ENCODE results near the gene RECQL. TPM values are rescaled to one million over a fixed set of nuclear protein-coding genes. Genes with fewer than 3 reads are reported as not detected.
"Not testable (repeated sequence)": the region's sequence is repeated elsewhere in the genome, so short reads cannot be mapped to it uniquely, and the experiment has no call there.

Gene RECQL
- total and polyA plus RNA-seq, 12 donors = 11.2 to 40.5 (median 22.8) TPM

GRCh38 chr12:21428241-21428640 is 73.2 kb downstream of the RECQL start:
- no peaks in the 10 kb centered on the region for H3K9me3 ChIP-seq
- DNase-seq = no peak
- ATAC-seq = no peak
- no peaks in the 10 kb centered on the region for H3K4me1 ChIP-seq
- no peak overlapping the region for H3K27ac ChIP-seq
- no peak for TF ChIP-seq CTCF (IDR thresholded peaks at IDR 0.05)
- H3K4me3 ChIP-seq = no peak overlapping the region
- intact Hi-C loops (cut with DNase I) = no loop called here
- H3K36me3 ChIP-seq = no peaks in the 10 kb centered on the region
- peaks cover 0 to 14% (median 10%) of the 10 kb centered on the region in 7 donors for H3K27me3 ChIP-seq
- 77 to 82% methylated on average over 4 of the region's 4 CpGs for WGBS, 2 donors

- DNase-seq; H3K4me3 ChIP-seq; intact Hi-C loops (cut with DNase I); H3K4me1 ChIP-seq; H3K27me3 ChIP-seq; H3K36me3 ChIP-seq; H3K9me3 ChIP-seq; H3K27ac ChIP-seq; ATAC-seq: not testable (repeated sequence)
- 82 to 87% methylated on average over 30 of the region's 30 CpGs for WGBS, 2 donors
Measured at GRCh38 chr12:21419009-21419699, 82.3 kb downstream of the RECQL start.

Other genes with a start within 250 kb of the RECQL start
- gene SLCO1A2, start 166.7 kb downstream of the RECQL start, total RNA-seq = not detected
- gene SLCO1A2, start 166.7 kb downstream of the RECQL start, polyA plus RNA-seq = not detected
- not detected for gene IAPP, start 128.7 kb downstream of the RECQL start, total RNA-seq
- gene IAPP, start 128.7 kb downstream of the RECQL start, polyA plus RNA-seq = under 1 TPM in 1 of 2 donors, not detected in 1; 0.09 TPM
- gene PYROXD1, start 64.0 kb downstream of the RECQL start, total RNA-seq = 10 to 100 TPM; 15.5 to 22.8 (median 18.9) TPM
- 10 to 100 TPM in 1 of 2 donors, 1 to 10 TPM in 1; 9.9 to 10.5 TPM for gene PYROXD1, start 64.0 kb downstream of the RECQL start, polyA plus RNA-seq
- gene GOLT1B, start 154 bp upstream of the RECQL start, total RNA-seq = 10 to 100 TPM; 12.0 to 25.4 (median 18.8) TPM
- gene GOLT1B, start 154 bp upstream of the RECQL start, polyA plus RNA-seq = 10 to 100 TPM; 16.0 to 24.2 TPM
- gene SPX, start 24.7 kb upstream of the RECQL start, total RNA-seq = 10 to 100 TPM; 10.1 to 21.5 (median 16.3) TPM
- 10 to 100 TPM in 1 of 2 donors, 1 to 10 TPM in 1; 1.7 to 11.2 TPM for gene SPX, start 24.7 kb upstream of the RECQL start, polyA plus RNA-seq
- gene GYS2, start 103.2 kb upstream of the RECQL start, total RNA-seq = under 1 TPM in 4 of 10 donors, not detected in 6; 0.09 to 0.37 (median 0.25) TPM
- under 1 TPM in 1 of 2 donors, not detected in 1; 0.15 TPM for gene GYS2, start 103.2 kb upstream of the RECQL start, polyA plus RNA-seq
- 1,000 to 10,000 TPM; 1,251 to 3,111 (median 2,389) TPM for gene LDHB, start 156.2 kb upstream of the RECQL start, total RNA-seq
- 1,000 to 10,000 TPM; 1,053 to 1,184 TPM for gene LDHB, start 156.2 kb upstream of the RECQL start, polyA plus RNA-seq